Activated naive CD8-positive, alpha-beta T cell (primary cell): ENCODE data around the gene PRR23E.

Source experiments
- H3K27ac Mint-ChIP-seq: one replicate; pipeline ENCODE4 v1.8.0; 2021; ENCODE audit warnings: mixed read lengths
- H3K27me3 Mint-ChIP-seq: one replicate; pipeline ENCODE4 v1.8.0; 2021; ENCODE audit warnings: mixed read lengths
- H3K36me3 Mint-ChIP-seq: one replicate; pipeline ENCODE4 v1.8.0; 2021; ENCODE audit warnings: mixed read lengths
- H3K4me1 Mint-ChIP-seq: one replicate; pipeline ENCODE4 v1.8.0; 2021; ENCODE audit warnings: low read depth, mixed read lengths
- H3K4me3 Mint-ChIP-seq: one replicate; pipeline ENCODE4 v1.8.0; 2021; ENCODE audit warnings: mild to moderate bottlenecking, mixed read lengths
- H3K9me3 Mint-ChIP-seq: one replicate; pipeline ENCODE4 v1.8.0; 2021; ENCODE audit warnings: low read depth, mixed read lengths

PRR23E gene

DNA sequence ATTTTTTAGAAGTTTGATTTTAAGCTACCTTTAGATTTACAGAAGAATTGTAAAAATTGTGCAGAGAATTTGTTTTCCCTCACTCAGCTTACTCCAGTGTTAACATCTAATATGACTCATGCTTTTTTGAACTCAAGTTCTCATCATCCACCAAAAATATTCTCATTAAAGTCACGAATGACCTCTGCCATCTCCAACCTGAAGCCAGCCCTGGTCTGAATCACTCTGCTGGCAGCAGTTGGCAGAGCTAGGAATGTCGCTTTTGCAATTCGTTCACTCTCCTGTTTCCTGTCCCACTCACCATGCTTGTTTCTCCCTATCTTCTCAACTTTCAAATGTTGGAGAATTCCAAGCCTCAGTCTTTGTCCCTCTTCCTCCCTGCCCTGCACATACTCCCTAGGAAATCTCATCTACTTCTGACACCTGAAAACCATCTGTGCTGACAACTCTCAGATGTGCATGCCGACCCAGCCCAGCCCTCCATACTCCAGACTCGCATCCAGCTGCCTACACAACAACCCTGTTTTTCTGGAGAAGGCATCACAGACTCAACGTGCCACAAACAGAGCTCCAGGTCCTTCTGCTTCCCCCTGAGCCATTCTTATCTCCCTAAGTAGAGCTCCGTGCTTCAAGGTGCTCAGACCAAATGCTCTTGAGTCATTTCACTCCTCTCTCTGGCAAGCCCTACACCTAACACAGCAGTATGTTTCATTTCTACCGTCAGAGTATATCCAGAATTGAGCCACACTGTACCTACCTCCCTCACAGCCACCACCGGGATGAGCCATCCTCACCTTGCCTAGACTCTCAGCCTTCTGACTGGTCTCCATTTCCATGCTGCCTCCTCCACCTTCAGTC is 24.9 kb downstream of the PRR23E start:
- no peaks in the 10 kb centered on the region for H3K9me3 Mint-ChIP-seq
- H3K4me3 Mint-ChIP-seq, result no peak overlapping the region
- H3K36me3 Mint-ChIP-seq, result no peaks in the 10 kb centered on the region
- no peak overlapping the region for H3K27ac Mint-ChIP-seq
- no peaks in the 10 kb centered on the region for H3K4me1 Mint-ChIP-seq
- H3K27me3 Mint-ChIP-seq, result peaks cover 3% of the 10 kb centered on the region

DNA sequence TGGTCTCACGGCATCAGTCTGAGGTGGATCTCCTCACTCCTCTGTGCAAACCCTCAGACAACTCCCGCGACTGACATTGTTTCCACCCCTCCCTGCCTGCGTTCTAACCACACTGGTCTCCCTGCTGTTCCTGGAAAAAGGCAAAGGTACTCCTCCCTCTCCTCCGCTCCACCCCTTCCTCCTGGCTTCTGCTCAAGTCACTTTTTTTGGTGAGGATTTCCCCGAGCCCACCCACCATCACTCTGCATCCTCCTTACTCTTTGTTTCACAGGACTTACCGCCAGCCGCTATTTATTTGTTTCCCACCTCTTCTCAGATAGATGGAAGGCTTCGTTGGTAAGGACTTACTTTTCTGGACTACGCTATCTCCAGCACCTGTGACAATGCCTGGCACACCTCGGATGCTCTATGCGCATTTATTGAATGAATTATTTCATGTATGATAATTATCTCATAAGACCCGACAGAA is 25.6 kb downstream of the PRR23E start:
- Mint-ChIP-seq H3K4me3 (no peak overlapping the region), H3K27me3 (peaks cover 3% of the 10 kb centered on the region), H3K4me1 (no peaks in the 10 kb centered on the region), H3K9me3 (no peaks in the 10 kb centered on the region), H3K36me3 (no peaks in the 10 kb centered on the region), H3K27ac (no peak overlapping the region)

DNA sequence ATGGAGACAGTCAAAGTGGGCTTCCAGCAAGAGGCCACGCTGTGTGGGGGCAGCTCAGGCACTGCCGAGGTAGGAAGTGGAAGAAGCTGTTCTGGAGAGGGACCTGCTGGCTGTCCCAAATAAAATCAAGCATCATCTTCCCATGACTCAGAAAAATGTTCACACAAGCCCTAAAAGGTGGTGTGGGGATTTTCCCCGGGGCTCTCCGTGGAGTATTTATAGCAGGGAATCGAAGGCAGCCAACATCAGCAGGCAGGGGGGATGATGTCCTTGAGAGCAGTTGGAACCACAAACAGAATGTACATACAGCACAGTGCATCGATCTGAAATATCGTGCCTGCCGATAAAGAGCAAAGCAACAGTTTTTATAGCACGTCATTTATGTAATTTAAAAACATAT is 27.6 kb downstream of the PRR23E start:
- Mint-ChIP-seq H3K4me3 (no peak overlapping the region), H3K4me1 (peaks cover 5% of the 10 kb centered on the region), H3K36me3 (peaks cover 2% of the 10 kb centered on the region), H3K27ac (no peak overlapping the region), H3K9me3 (peaks cover 13% of the 10 kb centered on the region), H3K27me3 (peaks cover 6% of the 10 kb centered on the region)

DNA sequence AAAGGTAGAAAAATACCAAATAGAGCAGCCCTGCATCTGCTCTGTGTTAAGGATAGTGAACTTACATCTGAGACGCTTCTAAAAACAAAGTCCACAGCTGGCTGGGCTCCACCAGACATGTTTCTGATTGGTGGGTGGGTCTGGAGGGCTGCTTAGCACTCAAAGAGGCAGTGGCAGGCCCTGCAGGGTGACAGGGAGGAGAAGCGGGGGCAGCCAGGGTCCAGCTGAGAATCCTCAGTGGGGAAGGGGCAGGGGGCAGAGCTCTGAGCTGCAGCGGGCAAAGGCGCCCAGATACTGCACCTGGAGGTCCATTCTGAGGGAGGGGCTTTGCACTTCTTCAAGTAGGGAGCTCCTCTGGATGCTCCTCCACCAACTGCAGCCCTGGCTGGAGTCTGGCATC is 28.1 kb downstream of the PRR23E start:
- peaks cover 16% of the 10 kb centered on the region for H3K9me3 Mint-ChIP-seq
- H3K36me3 Mint-ChIP-seq, result peaks cover 2% of the 10 kb centered on the region
- H3K4me3 Mint-ChIP-seq, result no peak overlapping the region
- peaks cover 5% of the 10 kb centered on the region for H3K4me1 Mint-ChIP-seq
- no peak overlapping the region for H3K27ac Mint-ChIP-seq
- H3K27me3 Mint-ChIP-seq, result peaks cover 6% of the 10 kb centered on the region

DNA sequence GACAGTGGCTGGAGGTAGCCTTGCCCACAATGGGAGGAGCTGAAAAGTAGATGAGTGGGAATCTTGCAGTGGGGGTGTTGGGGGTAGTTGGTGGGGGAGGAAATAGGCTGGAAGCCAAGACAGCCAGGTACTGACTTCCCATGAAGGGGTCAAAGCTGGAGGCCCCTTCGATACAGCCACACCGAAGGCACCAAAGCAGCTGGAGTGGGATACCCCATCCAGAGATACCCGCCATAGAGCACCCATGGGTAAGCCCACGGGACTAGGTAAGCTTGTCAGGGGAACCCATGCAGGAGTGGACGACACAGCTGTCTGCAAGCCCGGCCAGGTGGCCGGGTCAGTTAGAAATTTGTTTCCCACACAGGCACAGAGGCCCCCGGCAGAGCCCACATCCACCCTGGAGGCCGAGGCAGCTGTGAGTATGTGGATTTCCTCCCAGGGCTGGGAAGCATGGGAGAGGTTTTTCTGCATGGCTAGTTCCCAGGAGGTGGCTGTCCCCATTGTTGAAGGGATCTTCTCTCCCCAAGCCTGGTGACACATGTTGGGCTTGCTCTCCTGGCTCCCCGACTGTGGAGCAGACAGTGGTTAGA is 28.6 kb downstream of the PRR23E start:
- Mint-ChIP-seq H3K4me3 (no peak overlapping the region), H3K36me3 (peaks cover 2% of the 10 kb centered on the region), H3K27me3 (peaks cover 9% of the 10 kb centered on the region), H3K4me1 (peaks cover 5% of the 10 kb centered on the region), H3K27ac (no peak overlapping the region), H3K9me3 (peaks cover 20% of the 10 kb centered on the region)

DNA sequence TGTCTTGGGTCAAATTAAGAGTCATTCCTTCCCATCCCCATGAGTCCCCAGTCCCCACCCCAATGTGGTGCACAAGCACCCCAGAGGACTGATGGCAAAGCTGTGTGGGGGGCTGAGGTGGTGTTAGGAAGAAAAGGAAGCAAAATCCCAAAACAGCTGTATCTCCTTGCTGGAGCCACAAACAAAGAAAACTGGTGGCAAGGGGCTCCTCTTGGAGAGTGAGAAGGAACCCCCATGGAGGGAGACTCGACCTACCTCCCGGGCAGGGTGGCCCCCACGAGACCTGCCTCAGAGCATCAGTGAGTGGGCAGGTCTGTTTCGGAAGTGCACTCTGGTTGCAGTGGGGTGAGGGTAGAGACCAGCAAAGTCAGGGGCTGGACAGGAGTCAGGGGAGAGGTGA is 29.2 kb downstream of the PRR23E start:
- peaks cover 2% of the 10 kb centered on the region for H3K36me3 Mint-ChIP-seq
- H3K4me3 Mint-ChIP-seq, result no peak overlapping the region
- no peak overlapping the region for H3K27ac Mint-ChIP-seq
- H3K9me3 Mint-ChIP-seq, result peaks cover 20% of the 10 kb centered on the region
- H3K27me3 Mint-ChIP-seq, result peaks cover 9% of the 10 kb centered on the region
- H3K4me1 Mint-ChIP-seq, result peaks cover 5% of the 10 kb centered on the region

DNA sequence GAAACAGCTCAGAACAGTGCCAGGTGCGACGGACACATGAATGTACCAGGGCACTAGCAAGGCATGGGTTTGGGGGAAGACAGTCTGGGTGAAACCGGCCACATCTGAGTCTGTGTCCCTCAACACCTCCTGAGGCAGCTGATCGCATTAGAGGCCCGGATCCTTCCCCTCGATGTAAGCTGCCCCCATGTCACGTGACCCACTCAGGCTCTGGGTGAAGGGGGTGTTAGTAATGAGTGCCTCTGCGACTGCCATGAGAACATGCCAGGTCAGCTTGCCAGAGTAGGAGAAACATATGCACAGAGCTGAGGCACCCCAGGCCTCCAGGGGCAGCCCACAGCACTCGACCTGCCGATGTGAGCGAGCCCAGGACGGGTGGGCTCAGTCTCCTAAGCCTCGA is 29.7 kb downstream of the PRR23E start:
- no peak overlapping the region for H3K4me3 Mint-ChIP-seq
- H3K27me3 Mint-ChIP-seq, result peaks cover 9% of the 10 kb centered on the region
- H3K27ac Mint-ChIP-seq, result no peak overlapping the region
- H3K4me1 Mint-ChIP-seq, result peaks cover 5% of the 10 kb centered on the region
- H3K9me3 Mint-ChIP-seq, result peaks cover 20% of the 10 kb centered on the region
- H3K36me3 Mint-ChIP-seq, result peaks cover 2% of the 10 kb centered on the region

DNA sequence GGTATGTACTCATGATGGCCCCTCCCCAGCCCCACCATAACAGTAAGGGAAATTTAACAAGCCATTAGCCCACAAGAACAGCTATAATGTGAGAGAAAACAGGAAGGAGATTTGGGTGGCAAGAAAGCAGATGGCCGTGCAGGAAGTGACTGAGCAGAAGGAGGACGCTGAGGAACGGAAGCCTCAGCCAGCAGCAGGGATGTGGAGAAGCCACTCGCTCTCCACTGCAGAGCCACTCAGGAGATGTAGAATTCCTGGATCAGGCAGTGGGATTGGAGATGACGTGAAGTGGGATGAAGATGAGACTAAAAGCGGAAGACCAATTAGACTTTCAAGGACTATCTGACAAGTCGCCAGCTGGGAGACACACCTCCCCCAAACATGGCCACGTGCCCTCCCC is 31.2 kb downstream of the PRR23E start:
- Mint-ChIP-seq H3K36me3 (peaks cover 2% of the 10 kb centered on the region), H3K4me3 (no peak overlapping the region), H3K9me3 (peaks cover 20% of the 10 kb centered on the region), H3K27me3 (peaks cover 9% of the 10 kb centered on the region), H3K4me1 (peaks cover 5% of the 10 kb centered on the region), H3K27ac (no peak overlapping the region)

DNA sequence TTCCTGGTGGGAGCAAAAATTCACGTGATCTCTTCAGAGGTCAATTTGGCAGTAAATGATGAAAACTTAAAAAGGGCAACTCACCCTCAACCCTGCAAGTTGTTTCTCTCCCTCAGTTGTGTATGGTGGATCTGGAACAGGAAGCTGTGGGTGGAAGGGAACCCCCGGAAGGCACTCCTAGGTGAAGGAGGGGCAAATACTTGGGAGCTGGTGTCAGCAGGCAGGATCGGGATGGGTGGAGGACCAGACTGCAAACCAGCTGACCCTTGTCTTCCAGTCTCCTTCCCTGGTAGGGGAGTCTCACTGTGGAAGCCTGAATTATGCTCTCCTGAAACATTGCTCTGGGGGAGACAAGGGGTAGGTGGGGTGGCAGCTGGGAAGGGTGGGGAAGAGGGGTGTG is 33.5 kb downstream of the PRR23E start:
- H3K4me1 Mint-ChIP-seq, result peaks cover 5% of the 10 kb centered on the region
- H3K9me3 Mint-ChIP-seq, result peaks cover 20% of the 10 kb centered on the region
- peaks cover 2% of the 10 kb centered on the region for H3K36me3 Mint-ChIP-seq
- no peak overlapping the region for H3K27ac Mint-ChIP-seq
- H3K4me3 Mint-ChIP-seq, result no peak overlapping the region
- peaks cover 11% of the 10 kb centered on the region for H3K27me3 Mint-ChIP-seq

DNA sequence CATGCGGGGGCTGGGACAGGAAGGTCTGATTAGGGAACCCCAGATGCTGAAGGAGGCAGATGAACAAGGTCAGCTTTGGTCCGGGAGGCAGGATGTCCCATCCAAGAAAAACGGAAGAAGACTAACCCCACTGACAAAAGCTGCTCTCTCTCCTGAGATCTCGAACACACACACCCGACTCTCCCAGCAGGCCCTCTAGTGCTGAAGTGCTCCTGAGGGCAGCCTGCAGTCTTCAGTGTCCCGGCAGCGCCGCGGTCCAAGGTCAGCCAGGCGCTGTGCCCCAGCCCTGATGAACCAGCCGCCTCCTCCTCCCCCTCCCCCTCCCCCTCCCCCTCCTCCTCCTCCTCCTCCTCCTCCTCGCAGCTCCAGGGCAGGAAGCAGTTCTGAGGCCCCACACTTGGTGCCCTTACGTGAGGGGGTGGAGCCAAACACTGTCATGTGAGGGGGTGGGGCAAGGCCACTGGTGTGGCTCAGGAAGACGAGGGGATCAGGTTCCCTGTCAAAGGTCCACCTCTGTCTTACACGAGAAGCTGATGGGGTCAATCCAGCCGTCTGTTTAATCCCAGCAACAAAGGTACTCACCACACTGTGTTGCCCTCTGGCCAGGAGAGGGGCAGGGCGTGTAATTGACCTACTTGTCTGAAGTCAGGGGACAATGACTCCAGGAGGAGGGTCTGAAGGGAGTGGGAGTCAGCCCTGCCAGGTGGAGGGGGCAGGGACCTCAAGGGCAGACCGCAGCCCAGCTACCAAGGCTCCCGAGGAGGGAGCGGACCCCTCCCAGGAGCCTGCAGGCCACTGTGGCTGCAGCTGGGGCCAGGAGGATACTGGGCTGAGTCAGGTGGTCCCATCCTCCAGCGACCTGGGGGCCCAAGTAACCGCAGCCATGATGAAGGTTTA is 34.3 kb downstream of the PRR23E start:
- H3K27me3 Mint-ChIP-seq, result peaks cover 11% of the 10 kb centered on the region
- peaks cover 5% of the 10 kb centered on the region for H3K4me1 Mint-ChIP-seq
- no peak overlapping the region for H3K4me3 Mint-ChIP-seq
- peaks cover 20% of the 10 kb centered on the region for H3K9me3 Mint-ChIP-seq
- no peak overlapping the region for H3K27ac Mint-ChIP-seq
- peaks cover 2% of the 10 kb centered on the region for H3K36me3 Mint-ChIP-seq

DNA sequence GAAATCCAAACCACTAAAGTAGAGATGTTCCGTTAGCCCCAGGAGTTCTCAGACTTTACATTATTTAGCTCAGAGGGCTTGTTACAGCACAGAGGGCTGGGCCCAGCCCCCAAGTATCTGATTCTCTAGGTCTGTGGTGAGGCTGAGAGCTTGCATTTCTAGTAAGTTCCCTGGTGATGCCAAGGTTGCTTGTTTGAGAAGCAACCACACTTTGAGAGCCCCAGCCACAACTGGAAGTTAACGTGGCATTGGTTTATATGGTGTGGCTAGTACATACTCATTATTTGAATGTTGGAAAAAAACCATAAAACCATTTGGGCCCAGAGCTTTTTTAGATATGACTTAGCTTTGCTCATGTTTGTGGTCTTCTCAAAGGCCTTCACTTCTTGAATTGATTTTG is 35.9 kb downstream of the PRR23E start:
- H3K9me3 Mint-ChIP-seq, result peaks cover 18% of the 10 kb centered on the region
- peaks cover 4% of the 10 kb centered on the region for H3K4me1 Mint-ChIP-seq
- H3K27me3 Mint-ChIP-seq, result peaks cover 11% of the 10 kb centered on the region
- H3K36me3 Mint-ChIP-seq, result peaks cover 2% of the 10 kb centered on the region
- no peak overlapping the region for H3K27ac Mint-ChIP-seq
- no peak overlapping the region for H3K4me3 Mint-ChIP-seq

DNA sequence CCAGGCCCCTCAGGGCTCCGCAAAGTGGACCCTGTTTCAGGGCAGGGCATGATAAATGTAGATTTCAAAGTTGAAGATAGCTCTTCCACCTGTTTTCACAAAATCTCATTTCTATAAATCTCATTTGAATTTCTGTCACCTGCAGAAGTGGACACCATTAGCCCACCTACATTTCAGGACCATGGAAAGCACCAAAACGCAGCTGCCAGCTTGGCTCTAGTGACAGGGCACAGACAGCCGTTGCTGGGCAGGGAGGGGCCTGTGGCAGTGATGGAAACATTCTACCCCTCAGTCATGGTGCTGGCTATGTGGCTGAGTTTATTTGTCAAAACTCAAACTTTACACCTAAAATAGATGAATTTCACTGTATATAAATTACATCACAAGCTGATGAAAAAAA is 40.4 kb downstream of the PRR23E start:
- Mint-ChIP-seq H3K4me1 (no peaks in the 10 kb centered on the region), H3K4me3 (no peak overlapping the region), H3K27me3 (peaks cover 4% of the 10 kb centered on the region), H3K36me3 (no peaks in the 10 kb centered on the region), H3K27ac (no peak overlapping the region), H3K9me3 (peaks cover 3% of the 10 kb centered on the region)

DNA sequence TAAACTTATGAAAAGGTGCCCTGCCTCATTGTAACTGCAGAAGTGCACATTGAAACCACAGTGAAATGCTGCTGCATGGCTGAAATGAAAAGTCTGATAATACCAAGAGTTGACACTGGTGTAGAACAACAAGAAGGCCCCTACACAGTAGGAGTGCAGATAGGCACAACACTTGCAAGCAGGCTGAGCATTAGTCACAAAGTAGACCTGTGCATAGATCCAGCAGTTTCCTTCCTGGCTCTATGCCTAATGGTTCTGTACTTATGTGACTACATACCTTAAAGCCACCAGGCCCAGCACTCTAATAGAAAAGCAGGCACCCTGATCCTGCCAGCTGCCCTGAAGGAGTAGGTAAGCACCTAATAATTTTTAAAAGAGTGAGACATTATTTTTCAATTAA is 41.8 kb downstream of the PRR23E start:
- Mint-ChIP-seq H3K27ac (no peak overlapping the region), H3K27me3 (peaks cover 8% of the 10 kb centered on the region), H3K4me1 (no peaks in the 10 kb centered on the region), H3K4me3 (no peak overlapping the region), H3K36me3 (no peaks in the 10 kb centered on the region), H3K9me3 (peaks cover 3% of the 10 kb centered on the region)

DNA sequence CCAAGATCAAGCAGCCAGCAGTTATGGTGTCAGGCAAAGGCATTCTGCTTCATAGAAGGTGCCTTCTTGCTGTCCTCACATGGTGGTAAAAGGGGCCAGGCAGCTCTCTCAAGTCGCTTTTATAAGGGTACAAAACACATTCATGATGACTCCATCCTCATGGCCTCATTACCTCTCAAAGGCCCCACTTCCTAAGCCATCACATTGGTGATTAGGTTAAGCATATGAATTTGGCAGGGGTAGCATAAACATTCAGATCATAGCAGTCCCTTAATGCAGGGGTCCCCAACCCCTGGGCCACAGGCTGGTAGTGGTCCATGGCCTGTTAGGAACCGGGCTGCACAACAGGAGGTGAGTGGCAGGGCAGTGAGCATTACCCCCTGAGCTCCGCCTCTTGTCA is 42.8 kb downstream of the PRR23E start:
- Mint-ChIP-seq H3K27me3 (peaks cover 11% of the 10 kb centered on the region), H3K27ac (no peak overlapping the region), H3K4me3 (no peak overlapping the region), H3K9me3 (peaks cover 3% of the 10 kb centered on the region), H3K4me1 (no peaks in the 10 kb centered on the region), H3K36me3 (peaks cover 2% of the 10 kb centered on the region)

DNA sequence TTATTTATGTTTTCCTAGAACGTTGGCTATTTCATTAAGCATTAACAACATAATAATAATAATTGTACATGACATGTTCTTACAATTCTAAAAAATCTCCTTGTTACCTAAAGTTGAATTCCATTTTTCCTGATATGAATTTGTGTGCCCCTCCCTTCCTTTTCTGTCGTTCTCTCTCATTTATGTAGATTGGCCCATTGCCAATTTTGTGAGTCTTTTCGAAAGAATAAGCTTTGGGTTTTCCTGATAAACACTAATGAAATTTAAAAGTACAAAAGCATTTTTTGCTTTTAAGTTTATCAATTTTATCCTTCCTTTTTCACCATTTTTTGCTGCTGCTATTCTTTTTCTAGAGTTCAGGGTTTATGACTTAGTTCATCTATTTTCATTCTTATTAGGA is 44.9 kb downstream of the PRR23E start:
- Mint-ChIP-seq H3K27me3 (peaks cover 12% of the 10 kb centered on the region), H3K4me1 (no peaks in the 10 kb centered on the region), H3K36me3 (peaks cover 7% of the 10 kb centered on the region), H3K9me3 (peaks cover 10% of the 10 kb centered on the region), H3K27ac (no peak overlapping the region), H3K4me3 (no peak overlapping the region)
